ENCODE data around the gene CFAP70. TPM values are rescaled to one million over a fixed set of nuclear protein-coding genes. Genes with fewer than 3 reads are reported as not detected.

CFAP70 gene
- polyA plus RNA-seq, 1 experiment = 0.24 TPM

- no peak for TF ChIP-seq CTCF (IDR thresholded peaks at IDR 0.05; ENCODE audit: low read depth, low read length)
- Histone ChIP-seq H3K4me3 (ENCODE audit: low read depth, low read length) (no peak overlapping the region), H3K27ac (ENCODE audit: low read depth, low read length) (no peak overlapping the region), H3K9me3 (ENCODE audit: control insufficient read depth, insufficient read depth, low read length) (no peaks in the 10 kb centered on the region), H3K27me3 (ENCODE audit: control insufficient read depth, insufficient read depth, low read length) (no peaks in the 10 kb centered on the region)
- POLR2A ChIA-PET = no interaction called here
- CTCF ChIA-PET = no interaction called here
- no peak for DNase-seq (ENCODE audit: low read depth, low spot score)
Measured at GRCh38 chr10:73239908-73240307, 118.8 kb downstream of the CFAP70 start.

GRCh38 chr10:73238990-73239566 lies 119.6 kb downstream of the CFAP70 start:
- POLR2A ChIA-PET = interaction anchor here (1.6 kb wide), 1 partner anchor 8 kb away, joined by 6 read pairs; the partner anchor contains the start of gene DNAJC9
- Histone ChIP-seq H3K9me3 (ENCODE audit: control insufficient read depth, insufficient read depth, low read length) (no peaks in the 10 kb centered on the region), H3K27me3 (ENCODE audit: control insufficient read depth, insufficient read depth, low read length) (no peaks in the 10 kb centered on the region), H3K4me3 (ENCODE audit: low read depth, low read length) (no peak overlapping the region), H3K27ac (ENCODE audit: low read depth, low read length) (peak overlapping the region; percentile 11)
- DNase-seq (ENCODE audit: low read depth, low spot score) = no peak
- no peak for TF ChIP-seq CTCF (IDR thresholded peaks at IDR 0.05; ENCODE audit: low read depth, low read length)
- CTCF ChIA-PET = interaction anchor here (0.7 kb wide), 1 partner anchor 10 kb away, joined by 4 read pairs; no protein-coding TSS in a partner anchor

- DNase-seq (ENCODE audit: low read depth, low spot score) = no peak
- Histone ChIP-seq H3K4me3 (ENCODE audit: low read depth, low read length) (no peak overlapping the region), H3K27ac (ENCODE audit: low read depth, low read length) (no peak overlapping the region), H3K9me3 (ENCODE audit: control insufficient read depth, insufficient read depth, low read length) (no peaks in the 10 kb centered on the region), H3K27me3 (ENCODE audit: control insufficient read depth, insufficient read depth, low read length) (no peaks in the 10 kb centered on the region)
- ChIA-PET POLR2A (no interaction called here), CTCF (interaction anchor here (1.6 kb wide), 1 partner anchor 76 kb away, joined by 5 read pairs; no protein-coding TSS in a partner anchor)
- no peak for TF ChIP-seq CTCF (IDR thresholded peaks at IDR 0.05; ENCODE audit: low read depth, low read length)
Measured at GRCh38 chr10:73234695-73235094, 124.0 kb downstream of the CFAP70 start.

GRCh38 chr10:73233883-73234282 lies 124.8 kb downstream of the CFAP70 start:
- no peak for TF ChIP-seq CTCF (IDR thresholded peaks at IDR 0.05; ENCODE audit: low read depth, low read length)
- Histone ChIP-seq H3K4me3 (ENCODE audit: low read depth, low read length) (no peak overlapping the region), H3K27me3 (ENCODE audit: control insufficient read depth, insufficient read depth, low read length) (no peaks in the 10 kb centered on the region), H3K9me3 (ENCODE audit: control insufficient read depth, insufficient read depth, low read length) (no peaks in the 10 kb centered on the region), H3K27ac (ENCODE audit: low read depth, low read length) (no peak overlapping the region)
- ChIA-PET CTCF (interaction anchor here (1.6 kb wide), 1 partner anchor 75 kb away, joined by 5 read pairs; no protein-coding TSS in a partner anchor), POLR2A (no interaction called here)
- DNase-seq (ENCODE audit: low read depth, low spot score) = no peak

GRCh38 chr10:73232887-73233286 lies 125.8 kb downstream of the CFAP70 start:
- TF ChIP-seq CTCF (IDR thresholded peaks at IDR 0.05; ENCODE audit: low read depth, low read length) = peak; percentile 22
- POLR2A ChIA-PET = no interaction called here
- H3K27ac ChIP-seq (ENCODE audit: low read depth, low read length) = no peak overlapping the region
- H3K4me3 ChIP-seq (ENCODE audit: low read depth, low read length) = no peak overlapping the region
- no peaks in the 10 kb centered on the region for H3K27me3 ChIP-seq (ENCODE audit: control insufficient read depth, insufficient read depth, low read length)
- CTCF ChIA-PET = no interaction called here
- no peak for DNase-seq (ENCODE audit: low read depth, low spot score)
- H3K9me3 ChIP-seq (ENCODE audit: control insufficient read depth, insufficient read depth, low read length) = no peaks in the 10 kb centered on the region
